Endothelial cell of umbilical vein (primary cell): Measurements from ENCODE around the gene SPAG16.

Experiments used
- EZH2 ChIP-seq: IDR thresholded peaks from 2 replicates; pipeline ENCODE4 v1.6.1; 2012; ENCODE audit warnings: borderline replicate concordance, low read depth, mild to moderate bottlenecking, moderate library complexity, low read length, inconsistent platforms; ENCODE audit not compliant: severe bottlenecking
- FOS ChIP-seq: IDR thresholded peaks from 2 replicates; pipeline ENCODE4 v1.6.1; 2011; ENCODE audit warnings: mild to moderate bottlenecking, low read length, moderate library complexity, borderline replicate concordance; ENCODE audit not compliant: insufficient read depth
- GATA2 ChIP-seq: IDR thresholded peaks from 2 replicates; pipeline ENCODE4 v1.7.0; 2011; ENCODE audit warnings: low read depth, mild to moderate bottlenecking, moderate library complexity, mixed read lengths, low read length; ENCODE audit not compliant: insufficient read length, insufficient read depth
- JUN ChIP-seq: IDR thresholded peaks from 2 replicates; pipeline ENCODE4 v1.6.1; 2011; ENCODE audit warnings: borderline replicate concordance, low read depth; ENCODE audit not compliant: insufficient read length, insufficient read depth
- MYC ChIP-seq: IDR thresholded peaks from one replicate; pipeline ENCODE4 v1.6.1; 2011; ENCODE audit warnings: mild to moderate bottlenecking, low read depth, low read length
- POLR2A ChIP-seq: IDR thresholded peaks from 2 replicates; pipeline ENCODE4 v1.6.1; 2012; ENCODE audit warnings: low read depth, mild to moderate bottlenecking, control low read depth, low read length
- POLR2AphosphoS5 ChIP-seq: IDR thresholded peaks from 2 replicates; pipeline ENCODE4 v1.6.1; 2012; ENCODE audit warnings: low read depth, mild to moderate bottlenecking, control low read depth, low read length, moderate library complexity; ENCODE audit not compliant: insufficient read depth
- TF ChIP-seq, protein P1 (sequence below), 2 donors: IDR thresholded peaks; 1 replicate in 1 of 2; 2 replicates in 1 of 2; pipeline ENCODE4 v1.5.1; 2011; ENCODE audit warnings: low read length in 2 of 2, mild to moderate bottlenecking in 2 of 2, moderate library complexity in 2 of 2, control low read depth in 1 of 2, inconsistent platforms in 1 of 2, low read depth in 1 of 2; ENCODE audit not compliant: insufficient read depth in 1 of 2; ENCODE audit errors: extremely low read depth in 1 of 2
- TF ChIP-seq, protein P2 (sequence below): IDR thresholded peaks from 2 replicates; pipeline ENCODE4 v1.6.1; 2011; ENCODE audit not compliant: insufficient read depth, insufficient read length

DNA sequence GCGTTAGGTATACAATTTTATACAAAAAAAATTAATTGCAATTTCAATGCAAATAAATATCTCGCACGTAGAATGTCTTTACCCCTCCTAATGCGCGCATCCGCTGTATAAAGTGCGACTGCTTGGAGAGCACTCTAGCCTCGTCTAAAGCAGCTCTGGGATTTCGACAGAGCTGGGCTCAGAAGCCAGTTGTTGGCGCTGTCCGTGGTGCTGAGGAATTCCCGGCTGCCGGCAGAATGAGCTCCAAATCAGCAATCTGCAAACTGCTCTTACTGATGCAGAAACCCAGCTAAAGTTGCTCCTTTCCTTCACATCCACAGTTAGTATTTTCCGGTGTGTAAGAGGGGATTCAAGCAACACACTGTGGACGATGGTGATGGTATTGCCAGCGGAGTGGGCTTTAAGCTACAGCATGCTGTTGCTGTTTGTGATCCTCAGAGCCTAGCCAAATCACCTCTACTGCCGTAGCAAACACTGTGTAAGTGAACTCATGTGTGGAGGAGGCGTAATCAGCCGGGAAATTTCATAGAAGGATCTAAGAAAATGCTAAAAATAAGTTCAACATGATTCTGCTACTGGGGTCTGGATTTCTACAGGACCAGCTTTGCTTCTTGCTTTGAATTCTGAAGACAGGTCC is 1126.8 kb downstream of the SPAG16 start, which contains the start of gene VWC2L:
- TF ChIP-seq, protein P1, sequence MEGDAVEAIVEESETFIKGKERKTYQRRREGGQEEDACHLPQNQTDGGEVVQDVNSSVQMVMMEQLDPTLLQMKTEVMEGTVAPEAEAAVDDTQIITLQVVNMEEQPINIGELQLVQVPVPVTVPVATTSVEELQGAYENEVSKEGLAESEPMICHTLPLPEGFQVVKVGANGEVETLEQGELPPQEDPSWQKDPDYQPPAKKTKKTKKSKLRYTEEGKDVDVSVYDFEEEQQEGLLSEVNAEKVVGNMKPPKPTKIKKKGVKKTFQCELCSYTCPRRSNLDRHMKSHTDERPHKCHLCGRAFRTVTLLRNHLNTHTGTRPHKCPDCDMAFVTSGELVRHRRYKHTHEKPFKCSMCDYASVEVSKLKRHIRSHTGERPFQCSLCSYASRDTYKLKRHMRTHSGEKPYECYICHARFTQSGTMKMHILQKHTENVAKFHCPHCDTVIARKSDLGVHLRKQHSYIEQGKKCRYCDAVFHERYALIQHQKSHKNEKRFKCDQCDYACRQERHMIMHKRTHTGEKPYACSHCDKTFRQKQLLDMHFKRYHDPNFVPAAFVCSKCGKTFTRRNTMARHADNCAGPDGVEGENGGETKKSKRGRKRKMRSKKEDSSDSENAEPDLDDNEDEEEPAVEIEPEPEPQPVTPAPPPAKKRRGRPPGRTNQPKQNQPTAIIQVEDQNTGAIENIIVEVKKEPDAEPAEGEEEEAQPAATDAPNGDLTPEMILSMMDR (IDR thresholded peaks at IDR 0.05; ENCODE audit: extremely low read depth in 1 of 2, insufficient read depth in 1 of 2, low read depth in 1 of 2, low read length in 2 of 2) = no peak
- TF ChIP-seq EZH2 (no peak), POLR2A (no peak), POLR2AphosphoS5 (no peak), JUN (no peak), GATA2 (no peak), FOS (no peak), MYC (no peak)
- TF ChIP-seq, protein P2, sequence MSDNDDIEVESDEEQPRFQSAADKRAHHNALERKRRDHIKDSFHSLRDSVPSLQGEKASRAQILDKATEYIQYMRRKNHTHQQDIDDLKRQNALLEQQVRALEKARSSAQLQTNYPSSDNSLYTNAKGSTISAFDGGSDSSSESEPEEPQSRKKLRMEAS = no peak
